HG02981 (cell line): ENCODE results near the gene NUP85.
"Not testable (repeated sequence)": the region's sequence is repeated elsewhere in the genome, so short reads cannot be mapped to it uniquely, and the experiment has no call there.

Source experiments
- ATAC-seq: cut with Tn5 transposase; IDR thresholded peaks from one replicate; pipeline ENCODE4 v1.9.1; 2021; ENCODE audit warnings: mild to moderate bottlenecking, moderate library complexity; ENCODE audit not compliant: unreplicated experiment

Gene NUP85

GRCh38 chr17:75266316-75267152 lies 61.1 kb downstream of the NUP85 start:
- ATAC-seq: no peak

GRCh38 chr17:75267153-75267410 lies 61.6 kb downstream of the NUP85 start:
- no peak for ATAC-seq

GRCh38 chr17:75267411-75268232 lies 62.1 kb downstream of the NUP85 start:
- no peak for ATAC-seq

GRCh38 chr17:75269844-75270217 lies 64.4 kb downstream of the NUP85 start:
- no peak for ATAC-seq

DNA sequence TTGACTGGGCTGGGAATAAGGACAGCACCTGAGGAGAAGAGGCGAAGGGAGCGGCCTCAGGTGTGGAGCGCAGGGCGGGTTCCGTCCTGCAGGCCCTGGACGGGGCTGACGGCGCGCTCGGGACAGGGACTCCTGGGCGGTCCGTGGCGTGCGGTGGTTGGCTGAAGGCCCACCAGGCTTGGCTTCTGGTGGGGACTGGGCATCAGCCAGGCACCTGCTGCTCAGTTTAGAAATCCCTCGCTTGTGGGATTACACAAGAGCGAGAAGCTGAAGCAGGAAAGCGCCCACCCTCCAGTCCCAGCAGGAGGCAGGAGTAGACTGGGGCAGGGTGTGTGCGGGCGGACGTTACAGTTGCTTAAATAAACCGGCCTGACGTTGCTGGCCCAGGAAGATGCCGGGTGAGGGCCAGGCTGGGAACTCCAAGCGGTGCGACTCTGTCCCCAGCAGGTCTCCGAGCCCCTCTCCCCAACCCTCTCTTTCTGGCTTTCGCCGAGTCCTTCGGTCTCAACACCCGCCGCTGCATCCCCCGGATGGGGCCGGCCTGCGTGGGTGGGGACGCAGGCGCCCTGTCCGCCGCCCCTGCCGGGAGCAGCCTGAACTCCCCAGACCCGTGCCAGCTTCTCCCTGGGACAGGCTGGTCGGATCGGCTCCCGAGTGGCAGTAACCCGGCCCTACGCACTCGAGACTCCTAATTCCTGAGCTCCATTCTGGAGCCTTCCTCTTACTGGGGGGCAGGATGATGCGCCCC lies 64.9 kb downstream of the NUP85 start:
- peak; percentile 33 for ATAC-seq

GRCh38 chr17:75270966-75271232 lies 65.4 kb downstream of the NUP85 start, which contains the start of gene MIF4GD:
Gene MIF4GD (minus strand): TSS chr17:75271231. CDS start chr17:75270195, 1,036 bp downstream.
- no peak for ATAC-seq

DNA sequence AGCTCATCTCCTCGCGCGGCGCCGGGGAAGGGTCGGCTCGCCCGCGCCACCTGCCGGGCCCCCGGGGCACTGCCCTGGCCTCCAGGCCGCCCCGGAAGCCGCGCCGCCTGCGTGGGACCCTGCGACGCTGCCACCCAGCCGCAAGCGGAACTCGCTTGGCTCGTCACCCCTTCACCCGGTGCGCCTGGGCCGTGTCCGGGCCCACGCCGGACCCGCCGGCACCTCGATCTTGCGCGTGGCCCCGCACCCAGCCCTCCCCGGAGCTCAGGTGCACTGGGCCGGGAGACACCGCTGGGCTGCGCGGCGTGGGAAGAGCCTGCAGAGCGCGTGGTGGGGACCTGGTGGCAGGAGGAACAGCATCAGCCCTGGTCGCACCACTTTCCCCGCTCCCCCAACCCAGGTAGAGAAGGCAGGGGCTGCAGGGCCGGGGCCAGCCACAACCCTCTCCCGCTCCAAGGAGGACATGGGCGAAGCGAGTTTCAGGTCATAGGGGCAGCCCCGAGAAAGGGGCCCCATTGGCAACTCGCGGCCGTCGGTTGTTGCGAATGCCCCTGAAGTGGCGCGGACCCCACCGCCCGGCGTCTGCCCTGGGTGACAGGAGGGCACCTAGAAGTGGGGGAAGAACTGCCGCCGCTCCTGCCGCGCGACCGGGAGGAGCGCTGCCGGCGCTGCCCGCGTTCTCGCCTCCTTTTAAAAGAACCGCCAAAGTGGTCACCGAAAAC lies 65.9 kb downstream of the NUP85 start:
- peak; percentile 64 for ATAC-seq

- ATAC-seq: no peak
Measured at GRCh38 chr17:75271955-75272847, 66.7 kb downstream of the NUP85 start.

DNA sequence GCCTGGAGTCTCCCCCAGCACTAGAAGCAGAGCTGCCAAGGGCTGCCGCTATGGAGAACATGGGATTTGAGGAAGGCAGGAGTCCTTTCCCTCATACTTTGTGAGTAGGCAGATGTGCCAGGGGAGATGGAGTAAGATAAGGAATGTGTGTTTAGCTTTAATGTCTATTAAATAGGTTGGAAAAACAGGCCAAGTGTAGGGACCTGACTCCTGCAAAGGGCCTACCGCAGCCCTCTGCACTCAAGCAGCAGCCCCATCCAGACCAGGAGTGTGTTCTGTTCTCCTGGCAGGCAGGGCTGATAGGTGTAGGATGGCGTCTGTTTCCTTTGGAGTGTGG lies 67.3 kb downstream of the NUP85 start:
- no peak for ATAC-seq

- ATAC-seq: no peak
Measured at GRCh38 chr17:75273977-75274708, 68.7 kb downstream of the NUP85 start.

DNA sequence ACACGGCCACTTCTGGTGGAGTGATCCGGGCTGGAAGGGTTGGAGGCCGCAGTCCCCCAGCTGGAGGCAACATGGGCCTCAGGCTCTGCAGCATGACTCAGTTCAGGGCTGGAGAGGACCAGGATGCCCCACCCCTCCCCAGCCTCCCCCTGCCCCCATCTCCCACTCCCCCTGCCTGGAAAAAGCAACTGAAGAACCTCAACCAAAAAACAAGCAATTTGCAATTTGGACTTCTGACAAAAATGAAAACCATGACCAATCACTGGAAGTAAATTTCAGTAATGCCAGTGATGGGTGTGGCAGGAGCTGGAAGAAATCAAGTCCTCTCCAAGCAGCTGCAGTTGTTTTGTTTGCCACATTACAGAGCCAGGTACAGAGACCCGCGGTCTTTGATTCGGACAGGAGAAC lies 72.2 kb downstream of the NUP85 start:
- ATAC-seq: no peak

- ATAC-seq: not testable (repeated sequence)
Measured at GRCh38 chr17:75280189-75280588, 74.7 kb downstream of the NUP85 start.

DNA sequence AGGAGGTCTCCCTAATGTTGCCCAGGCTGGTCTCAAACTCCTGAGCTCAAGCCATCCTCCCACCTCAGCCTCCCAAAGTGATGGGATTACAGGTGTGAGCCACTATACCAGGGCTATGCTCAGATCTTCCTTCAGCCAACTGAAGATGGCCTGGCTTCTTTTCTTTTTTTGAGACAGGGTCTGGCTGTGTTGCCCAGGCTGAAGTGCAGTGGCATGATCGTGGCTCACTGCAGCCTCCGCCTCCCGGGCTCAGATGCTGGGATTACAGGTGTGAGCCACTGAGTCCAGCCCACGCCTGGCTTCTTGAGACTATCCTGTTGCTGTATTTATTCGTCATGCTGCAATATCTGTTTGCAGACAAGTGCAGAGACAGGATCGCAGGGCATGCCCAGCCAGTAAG lies 79.6 kb downstream of the NUP85 start:
- no peak for ATAC-seq
